Gastroesophageal sphincter (tissue), 3 donors: Measurements from ENCODE around the gene LRRC74A.

ENCODE experiments used
- POLR2A ChIP-seq, 2 donors: fragments of 450-650 bp; IDR thresholded peaks; one replicate each; pipeline ENCODE4 v1.6.1; 2017; ENCODE audit warnings: antibody characterized with exemption in 2 of 2, mild to moderate bottlenecking in 2 of 2, moderate library complexity in 1 of 2
- POLR2AphosphoS5 ChIP-seq: sonication (generic); formaldehyde crosslinking; IDR thresholded peaks from one replicate; pipeline ENCODE4 v1.6.1; 2017; ENCODE audit warnings: antibody characterized with exemption
- TF ChIP-seq, protein P1 (sequence below), 4 experiments: fragments of 200-600 bp in 2 of 4; fragments of 450-650 bp in 2 of 4; sonication (generic) in 1 of 4; IDR thresholded peaks; one replicate each; pipeline ENCODE4 v1.5.1; 2017 to 2019; ENCODE audit warnings: antibody characterized with exemption in 4 of 4, mild to moderate bottlenecking in 2 of 4, moderate library complexity in 2 of 4

DNA sequence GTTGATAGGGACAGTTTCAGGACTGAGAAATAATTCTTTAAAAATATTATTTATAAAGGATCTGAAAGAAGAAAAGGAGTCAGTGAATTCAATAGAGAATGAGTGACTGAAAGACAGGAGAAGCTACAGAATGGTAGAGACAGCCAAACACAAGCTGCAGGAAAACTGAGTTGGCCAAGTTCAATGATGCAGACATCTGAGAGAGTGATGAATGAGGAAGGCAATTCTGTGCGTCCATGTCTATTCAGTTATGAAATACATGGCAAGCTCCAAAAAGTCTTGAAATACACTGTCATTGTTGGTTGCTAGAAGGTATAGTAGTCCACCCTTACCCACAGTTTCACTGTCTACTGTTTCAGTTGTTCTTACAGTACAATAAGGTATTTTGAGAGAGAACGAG, 6.8 kb downstream of the LRRC74A start:
- TF ChIP-seq, protein P1, sequence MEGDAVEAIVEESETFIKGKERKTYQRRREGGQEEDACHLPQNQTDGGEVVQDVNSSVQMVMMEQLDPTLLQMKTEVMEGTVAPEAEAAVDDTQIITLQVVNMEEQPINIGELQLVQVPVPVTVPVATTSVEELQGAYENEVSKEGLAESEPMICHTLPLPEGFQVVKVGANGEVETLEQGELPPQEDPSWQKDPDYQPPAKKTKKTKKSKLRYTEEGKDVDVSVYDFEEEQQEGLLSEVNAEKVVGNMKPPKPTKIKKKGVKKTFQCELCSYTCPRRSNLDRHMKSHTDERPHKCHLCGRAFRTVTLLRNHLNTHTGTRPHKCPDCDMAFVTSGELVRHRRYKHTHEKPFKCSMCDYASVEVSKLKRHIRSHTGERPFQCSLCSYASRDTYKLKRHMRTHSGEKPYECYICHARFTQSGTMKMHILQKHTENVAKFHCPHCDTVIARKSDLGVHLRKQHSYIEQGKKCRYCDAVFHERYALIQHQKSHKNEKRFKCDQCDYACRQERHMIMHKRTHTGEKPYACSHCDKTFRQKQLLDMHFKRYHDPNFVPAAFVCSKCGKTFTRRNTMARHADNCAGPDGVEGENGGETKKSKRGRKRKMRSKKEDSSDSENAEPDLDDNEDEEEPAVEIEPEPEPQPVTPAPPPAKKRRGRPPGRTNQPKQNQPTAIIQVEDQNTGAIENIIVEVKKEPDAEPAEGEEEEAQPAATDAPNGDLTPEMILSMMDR (IDR thresholded peaks at IDR 0.05): no peak
- TF ChIP-seq POLR2AphosphoS5 (no peak), POLR2A (IDR thresholded peaks at IDR 0.05) (no peak)
